Effector memory CD4-positive, alpha-beta T cell (primary cell): ENCODE data around the gene CASKIN1.
"Not testable (repeated sequence)": the region's sequence is repeated elsewhere in the genome, so short reads cannot be mapped to it uniquely, and the experiment has no call there.

ENCODE experiments used
- DNase-seq, 3 donors: peaks; one replicate each; pipeline ENCODE4 v3.0.0-alpha.2; 2020
- H3K27ac ChIP-seq: 2 replicates; pipeline ENCODE4 v1.7.0; 2013; ENCODE audit warnings: mild to moderate bottlenecking, low read length, moderate library complexity; ENCODE audit not compliant: insufficient read depth, poor library complexity, severe bottlenecking
- H3K27me3 ChIP-seq: replicated peaks from 2 replicates; pipeline ENCODE4 v1.7.0; 2013; ENCODE audit warnings: mild to moderate bottlenecking, low read length; ENCODE audit not compliant: insufficient read depth, control insufficient read depth, poor library complexity, severe bottlenecking
- H3K36me3 ChIP-seq: 2 replicates; pipeline ENCODE4 v1.7.0; 2013; ENCODE audit warnings: mild to moderate bottlenecking, low read length, moderate library complexity; ENCODE audit not compliant: control insufficient read depth, insufficient read depth
- H3K4me1 ChIP-seq: 2 replicates; pipeline ENCODE4 v1.7.0; 2013; ENCODE audit warnings: low read length, mild to moderate bottlenecking; ENCODE audit not compliant: control insufficient read depth, insufficient read depth, poor library complexity, severe bottlenecking
- H3K4me3 ChIP-seq: 2 replicates; pipeline ENCODE4 v1.7.0; 2013; ENCODE audit warnings: low read length, low read depth, mild to moderate bottlenecking; ENCODE audit not compliant: insufficient read depth, poor library complexity, severe bottlenecking
- H3K9me3 ChIP-seq: 2 replicates; pipeline ENCODE4 v1.7.0; 2013; ENCODE audit warnings: mild to moderate bottlenecking, low read length, moderate library complexity; ENCODE audit not compliant: control insufficient read depth
- total RNA-seq, 3 donors: gene quantifications; one replicate each; lab custom pipeline; 2026; lab: John Stamatoyannopoulos, UW

CASKIN1 gene
- total RNA-seq, result 0 to 0.17 (median 0.09) reads per million in 3 donors

DNA sequence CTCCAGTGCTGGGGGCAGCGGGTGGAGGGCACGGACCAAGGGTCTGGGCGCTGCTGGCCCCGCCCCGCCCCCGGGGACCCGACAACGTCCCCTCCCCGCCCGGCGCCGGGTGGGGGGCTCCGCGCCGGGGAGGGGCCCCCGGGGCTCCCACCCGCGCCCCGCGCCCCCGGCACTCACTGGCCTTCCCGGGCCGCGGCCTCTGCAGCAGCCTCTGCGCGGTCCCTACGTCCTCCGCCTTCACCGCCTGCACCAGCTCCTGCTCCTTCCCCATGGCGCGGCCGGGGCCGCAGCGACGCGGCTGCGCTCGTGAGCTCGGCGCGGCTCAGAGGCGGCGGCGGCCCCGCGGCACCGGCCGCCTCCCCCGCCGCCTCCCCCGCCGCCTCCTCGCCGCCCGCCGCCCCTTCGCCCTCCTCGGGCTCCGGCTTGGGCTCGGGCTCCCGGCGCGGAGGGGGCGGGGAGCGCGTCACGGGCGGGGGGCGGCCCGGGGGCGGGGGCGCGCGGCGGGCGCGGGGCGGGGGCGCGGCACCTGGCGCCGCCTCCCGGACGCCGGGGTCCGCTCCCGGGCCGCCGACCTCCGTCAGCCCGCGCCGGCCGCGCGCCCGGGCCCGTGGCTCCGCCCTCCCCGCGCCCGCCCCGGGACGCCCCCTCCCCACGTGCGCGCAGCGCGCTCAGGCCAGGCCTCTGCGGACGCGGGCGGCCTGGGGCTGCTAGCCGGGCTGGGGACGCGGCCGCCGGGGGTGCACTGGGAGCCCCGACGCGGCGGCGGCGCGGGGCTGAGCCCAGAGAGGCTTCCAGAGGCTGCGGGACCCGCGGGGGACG lies at the start of gene CASKIN1:
CASKIN1 (minus strand) TSS at position 444 of the 819 bp plus-strand sequence; CDS start at position 271, 173 bp downstream.
- peaks cover 32% of the 10 kb centered on the region for H3K27me3 ChIP-seq
- peak within 1 kb of the TSS; percentile 37 for H3K4me3 ChIP-seq

GRCh38 chr16:2244926-2245795 lies 48.8 kb upstream of the CASKIN1 start:
- Histone ChIP-seq H3K36me3 (peaks cover 34% of the 10 kb centered on the region), H3K27ac (no peak overlapping the region), H3K4me3 (no peak overlapping the region), H3K4me1 (no peaks in the 10 kb centered on the region), H3K27me3 (no peaks in the 10 kb centered on the region), H3K9me3 (no peaks in the 10 kb centered on the region)
- no peak for DNase-seq

More for the DNA sequence above, at the start of gene CASKIN1:
- Histone ChIP-seq H3K36me3 (no peaks in the 10 kb centered on the region), H3K9me3 (no peaks in the 10 kb centered on the region), H3K4me1 (peaks cover 15% of the 10 kb centered on the region), H3K27ac (no peak within 1 kb of the TSS)
- DNase-seq, result no peak

DNA sequence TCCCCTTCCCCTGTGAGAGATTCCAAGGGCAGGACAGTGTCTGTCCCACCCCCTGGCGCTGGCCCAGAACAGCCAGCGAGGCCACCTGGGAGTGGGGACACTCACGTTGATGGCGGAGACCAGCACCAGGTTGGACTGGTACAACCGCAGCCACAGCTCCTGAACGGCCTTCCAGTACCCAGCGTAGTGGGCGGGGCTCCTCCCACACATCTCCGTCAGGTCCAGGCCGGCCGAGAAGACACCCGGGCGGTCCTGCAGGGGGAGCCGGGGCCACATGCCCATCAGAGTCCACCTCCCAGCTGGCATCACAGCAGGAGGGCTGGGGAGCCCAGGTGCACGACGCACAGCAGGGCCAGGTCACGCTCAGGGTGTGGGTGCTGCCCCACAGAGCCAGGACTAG lies 47.9 kb upstream of the CASKIN1 start:
- Histone ChIP-seq H3K4me3 (no peak overlapping the region), H3K27ac (no peak overlapping the region), H3K27me3 (no peaks in the 10 kb centered on the region), H3K9me3 (no peaks in the 10 kb centered on the region), H3K4me1 (no peaks in the 10 kb centered on the region), H3K36me3 (peaks cover 34% of the 10 kb centered on the region)
- no peak for DNase-seq

- Histone ChIP-seq H3K36me3 (peaks cover 34% of the 10 kb centered on the region), H3K4me1 (no peaks in the 10 kb centered on the region), H3K27ac (no peak overlapping the region), H3K27me3 (no peaks in the 10 kb centered on the region), H3K9me3 (no peaks in the 10 kb centered on the region), H3K4me3 (no peak overlapping the region)
- DNase-seq, result no peak
These were observed 47.4 kb upstream of the CASKIN1 start for GRCh38 chr16:2243781-2244180.

DNA sequence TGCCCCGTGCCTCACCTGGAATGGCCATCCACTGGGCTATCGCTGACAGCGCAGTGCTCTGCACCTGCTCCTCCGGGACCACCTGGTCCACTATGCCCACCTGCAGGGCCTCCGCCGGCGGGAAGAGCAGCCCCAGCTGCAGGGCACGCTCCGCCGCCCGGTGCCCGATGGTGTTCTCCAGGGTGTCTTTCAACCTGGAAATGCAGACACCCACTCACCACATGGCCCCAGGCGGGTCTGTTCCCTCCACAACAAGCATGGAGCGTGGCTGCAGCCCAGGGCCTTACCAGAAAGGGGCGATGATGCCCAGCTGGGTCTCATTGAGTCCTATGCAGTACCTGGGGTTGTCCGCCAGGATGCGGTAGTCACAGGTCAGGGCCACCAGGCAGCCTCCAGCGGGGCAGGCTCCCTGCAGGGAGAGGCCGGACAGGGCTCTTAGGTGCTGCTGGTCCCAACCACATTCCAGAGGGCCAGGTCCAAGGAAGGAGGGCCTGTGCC lies 46.7 kb upstream of the CASKIN1 start:
- Histone ChIP-seq H3K4me1 (no peaks in the 10 kb centered on the region), H3K27me3 (no peaks in the 10 kb centered on the region), H3K36me3 (peaks cover 34% of the 10 kb centered on the region), H3K9me3 (no peaks in the 10 kb centered on the region), H3K4me3 (no peak overlapping the region), H3K27ac (no peak overlapping the region)
- DNase-seq, result no peak

GRCh38 chr16:2242598-2242997 lies 46.2 kb upstream of the CASKIN1 start:
- no peak for DNase-seq
- no peaks in the 10 kb centered on the region for H3K9me3 ChIP-seq
- H3K4me1 ChIP-seq, result no peaks in the 10 kb centered on the region
- peaks cover 34% of the 10 kb centered on the region for H3K36me3 ChIP-seq
- no peaks in the 10 kb centered on the region for H3K27me3 ChIP-seq
- H3K27ac ChIP-seq, result no peak overlapping the region
- H3K4me3 ChIP-seq, result no peak overlapping the region

DNA sequence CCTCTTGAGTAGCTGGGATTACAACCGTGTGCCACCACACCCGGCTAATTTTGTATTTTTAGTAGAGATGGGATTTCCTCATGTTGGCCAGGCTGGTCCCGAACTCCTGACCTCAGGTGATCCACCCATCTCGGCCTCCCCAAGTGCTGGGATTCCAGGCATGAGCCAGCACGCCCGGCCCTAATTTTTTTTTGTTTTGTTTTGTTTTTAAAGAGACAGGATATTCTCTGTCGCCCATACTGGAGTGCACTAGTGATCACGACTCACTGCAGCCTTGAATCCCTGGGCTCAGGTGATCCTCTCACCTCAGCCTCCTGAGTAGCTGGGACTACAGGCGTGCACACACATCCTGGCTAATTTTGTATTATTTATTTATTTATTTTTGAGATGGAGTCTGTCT lies 43.9 kb upstream of the CASKIN1 start:
- not testable (repeated sequence) for H3K27ac ChIP-seq, H3K27me3 ChIP-seq, H3K9me3 ChIP-seq, DNase-seq, H3K4me3 ChIP-seq
- Histone ChIP-seq H3K36me3 (peaks cover 23% of the 10 kb centered on the region), H3K4me1 (peaks cover 11% of the 10 kb centered on the region)

- Histone ChIP-seq H3K9me3 (no peaks in the 10 kb centered on the region), H3K4me1 (peaks cover 11% of the 10 kb centered on the region), H3K27me3 (peaks cover 7% of the 10 kb centered on the region), H3K27ac (no peak overlapping the region), H3K4me3 (no peak overlapping the region), H3K36me3 (peaks cover 27% of the 10 kb centered on the region)
- no peak for DNase-seq
These were observed 42.7 kb upstream of the CASKIN1 start for GRCh38 chr16:2238838-2239675.

DNA sequence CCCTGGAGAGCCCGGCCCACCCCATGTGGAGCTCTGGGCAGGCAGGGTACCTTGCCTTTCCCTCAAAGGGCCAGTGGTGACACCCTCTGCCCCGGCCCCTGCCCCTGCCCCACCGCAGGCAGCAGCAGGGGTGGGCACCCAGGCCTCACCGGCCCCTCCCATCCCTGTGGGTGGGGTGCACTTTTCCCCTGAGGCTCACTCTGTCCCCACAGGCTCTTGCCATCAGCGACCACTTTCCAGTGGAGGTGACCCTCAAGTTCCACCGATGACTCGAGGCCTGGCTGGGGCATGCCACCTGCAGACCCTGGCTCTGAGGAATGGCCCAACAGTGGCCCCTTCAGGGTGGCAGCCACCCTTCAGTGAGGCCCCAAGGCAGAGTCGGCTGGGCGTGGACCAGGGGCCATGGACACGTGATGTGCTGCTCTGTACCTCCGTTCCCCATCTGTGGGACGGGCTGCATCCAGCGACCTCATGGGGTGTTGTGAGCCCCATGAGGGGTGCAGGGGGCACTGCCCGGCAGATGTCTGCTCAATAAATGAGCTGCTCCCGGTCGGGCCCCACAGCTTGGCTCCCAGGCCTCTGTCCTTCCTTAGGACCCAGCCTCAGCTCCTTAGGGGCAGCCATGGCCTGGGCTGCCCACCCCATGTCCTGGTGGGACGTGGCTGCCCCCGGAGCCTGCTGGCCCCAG lies 41.9 kb upstream of the CASKIN1 start:
- Histone ChIP-seq H3K4me1 (peaks cover 11% of the 10 kb centered on the region), H3K27ac (no peak overlapping the region), H3K36me3 (peaks cover 28% of the 10 kb centered on the region), H3K4me3 (no peak overlapping the region), H3K27me3 (peaks cover 7% of the 10 kb centered on the region), H3K9me3 (no peaks in the 10 kb centered on the region)
- DNase-seq, result no peak
